Lower leg skin (tissue), 3 donors: ENCODE results near the gene ESRRB.

ENCODE experiments used
- POLR2A ChIP-seq, 2 donors: fragments of 450-650 bp; IDR thresholded peaks; one replicate each; pipeline ENCODE4 v1.6.1; 2016 to 2017; ENCODE audit warnings: antibody characterized with exemption in 2 of 2, mild to moderate bottlenecking in 1 of 2, moderate library complexity in 1 of 2
- TF ChIP-seq, protein P1 (sequence below), 3 donors: fragments of 450-650 bp; IDR thresholded peaks; one replicate each; pipeline ENCODE4 v1.5.1; 2016; ENCODE audit warnings: antibody characterized with exemption in 3 of 3, mild to moderate bottlenecking in 3 of 3, moderate library complexity in 2 of 3

DNA sequence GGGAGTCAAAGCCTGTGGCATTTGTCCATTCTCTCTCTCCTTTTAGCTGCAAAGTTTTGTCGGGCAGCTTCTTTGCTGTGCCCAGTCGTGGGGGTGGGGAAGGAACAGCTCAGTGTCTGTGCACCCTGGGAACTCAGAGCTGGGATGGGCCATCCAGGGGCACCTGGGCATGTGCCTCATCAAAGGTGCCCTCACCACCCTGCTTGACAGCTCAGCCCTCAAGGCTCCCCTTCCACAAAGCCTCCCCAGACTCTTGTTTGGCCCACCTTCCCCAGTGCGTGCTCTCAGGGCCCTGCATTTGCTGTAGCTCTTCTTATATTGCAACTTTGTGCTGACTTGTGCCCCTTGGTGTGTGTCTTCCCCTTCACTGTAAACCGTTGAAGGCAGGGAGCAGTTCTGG lies 112.6 kb downstream of the ESRRB start:
- TF ChIP-seq, protein P1, sequence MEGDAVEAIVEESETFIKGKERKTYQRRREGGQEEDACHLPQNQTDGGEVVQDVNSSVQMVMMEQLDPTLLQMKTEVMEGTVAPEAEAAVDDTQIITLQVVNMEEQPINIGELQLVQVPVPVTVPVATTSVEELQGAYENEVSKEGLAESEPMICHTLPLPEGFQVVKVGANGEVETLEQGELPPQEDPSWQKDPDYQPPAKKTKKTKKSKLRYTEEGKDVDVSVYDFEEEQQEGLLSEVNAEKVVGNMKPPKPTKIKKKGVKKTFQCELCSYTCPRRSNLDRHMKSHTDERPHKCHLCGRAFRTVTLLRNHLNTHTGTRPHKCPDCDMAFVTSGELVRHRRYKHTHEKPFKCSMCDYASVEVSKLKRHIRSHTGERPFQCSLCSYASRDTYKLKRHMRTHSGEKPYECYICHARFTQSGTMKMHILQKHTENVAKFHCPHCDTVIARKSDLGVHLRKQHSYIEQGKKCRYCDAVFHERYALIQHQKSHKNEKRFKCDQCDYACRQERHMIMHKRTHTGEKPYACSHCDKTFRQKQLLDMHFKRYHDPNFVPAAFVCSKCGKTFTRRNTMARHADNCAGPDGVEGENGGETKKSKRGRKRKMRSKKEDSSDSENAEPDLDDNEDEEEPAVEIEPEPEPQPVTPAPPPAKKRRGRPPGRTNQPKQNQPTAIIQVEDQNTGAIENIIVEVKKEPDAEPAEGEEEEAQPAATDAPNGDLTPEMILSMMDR (IDR thresholded peaks at IDR 0.05), result no peak
- TF ChIP-seq POLR2A (IDR thresholded peaks at IDR 0.05), result no peak
